NB4 (cell line): ENCODE results near the gene OR10H4.
"Not testable (repeated sequence)": the region's sequence is repeated elsewhere in the genome, so short reads cannot be mapped to it uniquely, and the experiment has no call there.

Experiments
- DNase-seq: peaks from one replicate; pipeline ENCODE4 v3.0.0; 2010; ENCODE audit warnings: low read depth
- H3K4me3 ChIP-seq: one replicate; pipeline ENCODE4 v1.5.1; 2011; ENCODE audit warnings: mild to moderate bottlenecking, low read depth, low read length, moderate library complexity
- MYC ChIP-seq: IDR thresholded peaks from 2 replicates; pipeline ENCODE4 v1.6.1; 2011; ENCODE audit warnings: low read depth, low read length
- POLR2A ChIP-seq: IDR thresholded peaks from 2 replicates; pipeline ENCODE4 v1.6.1; 2011; ENCODE audit warnings: mild to moderate bottlenecking; ENCODE audit not compliant: insufficient read length; ENCODE audit errors: extremely low read depth
- TF ChIP-seq, protein P1 (sequence below): IDR thresholded peaks from 2 replicates; pipeline ENCODE4 v1.6.1; 2011; ENCODE audit warnings: low read depth, low read length
- TF ChIP-seq, protein P2 (sequence below): IDR thresholded peaks from one replicate; pipeline ENCODE4 v1.5.1; 2012; ENCODE audit warnings: low read depth, low read length

OR10H4 gene

DNA sequence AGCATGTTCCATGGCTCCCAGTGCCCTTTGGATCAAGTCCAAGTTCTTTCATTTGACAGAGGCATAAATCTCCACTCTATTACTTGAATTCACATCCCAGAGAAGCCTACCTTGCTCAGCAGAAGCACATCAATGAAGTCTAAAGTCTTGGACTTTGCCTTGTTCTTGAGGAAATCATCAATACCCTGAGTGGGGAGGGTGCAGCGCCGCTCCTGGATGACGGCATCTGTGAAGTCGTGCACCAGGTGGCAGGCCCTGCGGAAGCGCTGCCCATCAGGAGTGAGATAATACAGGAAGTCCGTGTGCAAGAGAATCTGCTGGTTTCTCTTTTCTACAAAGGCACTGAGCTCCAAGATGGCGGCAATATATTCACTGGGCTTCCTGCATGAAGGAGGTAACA is 25.1 kb upstream of the OR10H4 start:
- no peak overlapping the region for H3K4me3 ChIP-seq
- TF ChIP-seq POLR2A: no peak
- TF ChIP-seq, protein P1, sequence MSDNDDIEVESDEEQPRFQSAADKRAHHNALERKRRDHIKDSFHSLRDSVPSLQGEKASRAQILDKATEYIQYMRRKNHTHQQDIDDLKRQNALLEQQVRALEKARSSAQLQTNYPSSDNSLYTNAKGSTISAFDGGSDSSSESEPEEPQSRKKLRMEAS: no peak
- TF ChIP-seq, protein P2, sequence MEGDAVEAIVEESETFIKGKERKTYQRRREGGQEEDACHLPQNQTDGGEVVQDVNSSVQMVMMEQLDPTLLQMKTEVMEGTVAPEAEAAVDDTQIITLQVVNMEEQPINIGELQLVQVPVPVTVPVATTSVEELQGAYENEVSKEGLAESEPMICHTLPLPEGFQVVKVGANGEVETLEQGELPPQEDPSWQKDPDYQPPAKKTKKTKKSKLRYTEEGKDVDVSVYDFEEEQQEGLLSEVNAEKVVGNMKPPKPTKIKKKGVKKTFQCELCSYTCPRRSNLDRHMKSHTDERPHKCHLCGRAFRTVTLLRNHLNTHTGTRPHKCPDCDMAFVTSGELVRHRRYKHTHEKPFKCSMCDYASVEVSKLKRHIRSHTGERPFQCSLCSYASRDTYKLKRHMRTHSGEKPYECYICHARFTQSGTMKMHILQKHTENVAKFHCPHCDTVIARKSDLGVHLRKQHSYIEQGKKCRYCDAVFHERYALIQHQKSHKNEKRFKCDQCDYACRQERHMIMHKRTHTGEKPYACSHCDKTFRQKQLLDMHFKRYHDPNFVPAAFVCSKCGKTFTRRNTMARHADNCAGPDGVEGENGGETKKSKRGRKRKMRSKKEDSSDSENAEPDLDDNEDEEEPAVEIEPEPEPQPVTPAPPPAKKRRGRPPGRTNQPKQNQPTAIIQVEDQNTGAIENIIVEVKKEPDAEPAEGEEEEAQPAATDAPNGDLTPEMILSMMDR: no peak
- TF ChIP-seq MYC: no peak
- DNase-seq: no peak

DNA sequence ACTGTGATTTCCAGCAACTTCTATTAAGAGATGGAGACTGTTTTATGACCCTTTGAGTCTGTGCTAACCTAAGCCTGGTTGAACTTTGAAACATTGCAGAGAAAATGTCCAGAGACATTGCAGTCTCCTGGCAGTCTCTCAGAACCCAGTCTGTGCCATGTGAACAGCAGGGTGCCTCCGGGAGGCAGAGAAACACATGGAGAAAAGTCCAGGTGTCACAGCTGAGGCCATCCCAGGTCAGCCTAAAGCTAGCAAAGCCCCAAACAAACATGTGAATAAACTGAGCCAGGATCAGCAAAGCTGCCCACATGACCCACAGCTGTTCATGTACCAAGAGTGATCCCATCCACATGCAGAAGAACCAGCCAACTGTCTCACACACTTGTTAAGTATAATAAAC is 22.3 kb upstream of the OR10H4 start:
- H3K4me3 ChIP-seq: no peak overlapping the region
- TF ChIP-seq POLR2A (no peak), MYC (no peak)
- TF ChIP-seq, protein P2: no peak
- TF ChIP-seq, protein P1: no peak
- no peak for DNase-seq

- TF ChIP-seq, protein P1: no peak
- TF ChIP-seq, protein P2: no peak
- TF ChIP-seq MYC (no peak), POLR2A (no peak)
- DNase-seq: no peak
- H3K4me3 ChIP-seq: no peak overlapping the region
These were observed 20.5 kb upstream of the OR10H4 start for GRCh38 chr19:15928321-15928720.

GRCh38 chr19:15933761-15934331 is 15.0 kb upstream of the OR10H4 start:
- DNase-seq, H3K4me3 ChIP-seq: not testable (repeated sequence)

GRCh38 chr19:15934332-15935078 is 14.3 kb upstream of the OR10H4 start, which contains the start of gene CYP4F11:
TSS of gene CYP4F11 (minus strand) at chr19:15934529. CDS start at chr19:15934408, 121 bp downstream.
- DNase-seq: peak; percentile 17
- TF ChIP-seq, protein P1: no peak
- no peak for TF ChIP-seq POLR2A
- TF ChIP-seq MYC: no peak
- TF ChIP-seq, protein P2: no peak

GRCh38 chr19:15935167-15935702 is 13.6 kb upstream of the OR10H4 start:
- TF ChIP-seq MYC (no peak), POLR2A (no peak)
- TF ChIP-seq, protein P1: no peak
- TF ChIP-seq, protein P2: no peak
- no peak for DNase-seq
- no peak overlapping the region for H3K4me3 ChIP-seq

More at GRCh38 chr19:15934332-15935078, 14.3 kb upstream of the OR10H4 start, which contains the start of gene CYP4F11:
- no peak within 1 kb of the TSS for H3K4me3 ChIP-seq
